Muscle of arm (tissue), 12 donors: Measurements from ENCODE around the gene PROK1. TPM values are rescaled to one million over a fixed set of nuclear protein-coding genes. Genes with fewer than 3 reads are reported as not detected.

ENCODE experiments used
- DNase-seq: peaks from one replicate; pipeline ENCODE4 v3.0.0-alpha.2; 2013
- polyA plus RNA-seq, 12 donors: library from polyadenylated mRNA; unstranded; fragments of 120-200 nt; gene quantifications; one replicate each; pipeline ENCODE4 v1.2.1, GENCODE V29; 2013; ENCODE audit not compliant: insufficient read length in 12 of 12

Gene PROK1
- polyA plus RNA-seq, 12 donors = 0.09 to 0.12 TPM; not detected in 10

DNA sequence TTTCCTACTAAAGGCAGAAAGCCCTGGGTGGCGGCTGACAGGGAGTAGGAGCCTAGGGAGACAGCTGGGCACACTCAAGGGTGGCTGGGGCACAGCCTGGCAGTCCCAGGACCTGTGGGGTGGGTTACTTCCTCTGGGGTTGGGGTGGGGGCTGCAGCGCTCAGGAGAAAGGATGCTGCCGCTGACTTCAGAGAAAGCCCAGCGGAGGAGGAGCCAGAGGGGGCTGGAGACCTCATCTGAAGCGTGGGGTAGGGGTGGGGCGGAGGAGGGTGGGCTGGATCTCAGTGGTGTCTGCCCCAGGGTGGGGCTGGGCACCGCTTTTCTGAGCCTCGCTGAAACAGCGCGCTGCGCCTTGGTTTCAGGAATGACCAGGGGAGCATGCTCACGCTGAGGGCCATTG lies 37.2 kb downstream of the PROK1 start:
- no peak for DNase-seq

DNA sequence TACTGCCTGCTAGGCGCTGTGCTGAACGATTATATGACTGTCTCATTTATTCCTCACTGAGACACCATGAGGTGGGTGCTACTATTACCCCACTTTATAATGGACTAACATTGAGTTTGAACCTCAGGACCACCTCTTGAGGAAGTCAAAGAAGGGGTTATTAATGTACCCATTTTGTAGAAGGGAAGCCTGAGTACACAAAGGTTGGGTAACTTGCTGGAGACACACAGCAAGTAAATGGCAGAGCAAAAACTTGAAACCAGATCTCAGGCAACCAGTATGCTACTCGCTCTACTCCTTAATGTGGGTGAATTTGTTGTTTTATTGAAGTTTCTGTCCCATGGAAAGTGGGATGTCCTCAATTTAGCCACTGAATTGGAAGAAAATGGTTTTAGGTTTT lies 37.9 kb downstream of the PROK1 start:
- DNase-seq = no peak

DNA sequence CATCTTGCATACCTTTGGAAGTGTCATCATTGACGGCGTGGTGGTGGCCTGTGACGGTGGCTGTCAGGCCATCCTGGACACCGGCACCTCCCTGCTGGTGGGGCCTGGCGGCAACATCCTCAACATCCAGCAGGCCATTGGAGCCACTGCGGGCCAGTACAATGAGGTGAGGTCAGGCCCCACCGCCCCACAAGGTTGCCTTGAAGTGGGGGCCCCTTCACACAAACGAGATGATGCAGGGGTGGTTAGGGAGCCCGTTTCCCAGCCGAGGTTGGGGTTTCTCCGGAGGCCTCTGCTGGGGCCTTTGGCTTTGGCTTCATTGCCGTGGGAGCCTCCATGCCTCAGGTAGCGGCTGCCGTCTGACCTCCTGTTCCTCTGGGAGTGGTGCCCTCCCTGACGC lies 38.5 kb downstream of the PROK1 start:
- DNase-seq = no peak

DNA sequence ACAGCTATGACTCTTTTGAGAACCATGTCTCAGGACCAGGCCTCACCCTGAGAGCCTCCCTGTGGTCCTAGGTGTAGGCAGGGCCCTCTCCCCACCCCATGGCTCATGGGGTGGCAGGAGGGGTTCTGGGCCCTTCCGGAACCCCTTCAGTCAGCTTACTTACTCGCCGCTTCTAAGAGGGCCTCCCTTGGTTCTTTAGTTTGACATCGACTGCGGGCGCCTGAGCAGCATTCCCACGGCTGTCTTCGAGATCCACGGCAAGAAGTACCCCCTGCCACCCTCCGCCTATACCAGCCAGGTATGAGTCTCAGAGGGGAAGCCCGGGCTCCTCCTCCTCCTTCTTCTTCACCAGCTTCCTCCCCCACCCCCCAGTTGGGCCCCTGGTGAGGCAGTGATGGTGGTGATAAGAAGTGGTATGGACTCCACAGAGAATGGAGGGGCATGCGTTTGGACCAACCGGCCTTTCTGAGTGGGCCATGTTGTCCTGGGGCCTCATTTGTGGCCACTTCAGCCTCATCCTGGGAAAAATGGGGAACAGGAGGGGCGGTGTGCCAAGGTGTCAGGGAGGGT lies 39.1 kb downstream of the PROK1 start:
- no peak for DNase-seq

DNA sequence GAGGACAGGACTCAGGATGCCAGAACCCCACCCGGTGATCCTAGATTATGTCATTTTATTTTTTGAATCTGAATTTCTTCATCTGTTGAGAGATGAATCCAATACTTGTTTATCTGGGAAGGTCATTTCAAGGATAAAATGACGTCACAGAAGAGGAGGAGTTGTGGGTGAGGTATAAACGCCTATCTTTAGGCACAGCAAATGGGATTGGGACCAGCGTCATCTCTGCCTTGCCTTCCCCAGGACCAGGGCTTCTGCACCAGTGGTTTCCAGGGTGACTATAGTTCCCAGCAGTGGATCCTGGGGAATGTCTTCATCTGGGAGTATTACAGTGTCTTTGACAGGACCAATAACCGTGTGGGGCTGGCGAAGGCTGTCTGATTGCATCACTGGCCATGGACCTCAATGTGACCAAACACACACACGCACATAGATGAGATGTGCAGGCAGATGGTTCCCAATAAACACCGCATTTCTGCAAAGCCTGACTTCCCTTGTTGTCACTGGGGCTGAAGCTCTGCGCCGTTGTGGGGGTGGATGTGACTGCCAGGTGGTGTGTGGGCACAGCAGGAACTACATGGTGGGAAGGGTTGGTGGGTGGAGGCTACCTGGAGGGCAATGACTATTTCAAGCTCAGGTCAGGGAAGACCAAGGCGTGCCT lies 40.0 kb downstream of the PROK1 start:
- no peak for DNase-seq

DNA sequence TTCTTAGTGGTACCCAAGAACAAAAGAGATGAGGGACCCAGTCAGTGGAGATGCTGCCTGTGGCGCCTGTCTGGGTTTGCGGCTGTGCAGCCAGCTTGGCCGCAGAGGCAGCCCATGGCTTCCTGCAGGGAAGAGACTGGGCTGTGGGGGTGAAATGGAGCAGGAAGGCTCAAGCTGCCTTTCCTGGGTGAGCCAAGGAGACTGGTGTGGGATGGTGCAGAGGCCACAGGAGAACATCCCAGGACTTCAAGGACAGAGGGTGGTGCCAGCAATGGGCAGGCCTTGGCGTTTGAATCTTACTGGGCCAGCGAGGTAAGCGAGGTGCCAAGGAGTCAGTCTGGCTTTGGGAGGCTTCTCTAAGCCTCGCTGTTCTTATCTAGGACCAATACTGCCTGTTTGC lies 41.6 kb downstream of the PROK1 start:
- DNase-seq = no peak

DNA sequence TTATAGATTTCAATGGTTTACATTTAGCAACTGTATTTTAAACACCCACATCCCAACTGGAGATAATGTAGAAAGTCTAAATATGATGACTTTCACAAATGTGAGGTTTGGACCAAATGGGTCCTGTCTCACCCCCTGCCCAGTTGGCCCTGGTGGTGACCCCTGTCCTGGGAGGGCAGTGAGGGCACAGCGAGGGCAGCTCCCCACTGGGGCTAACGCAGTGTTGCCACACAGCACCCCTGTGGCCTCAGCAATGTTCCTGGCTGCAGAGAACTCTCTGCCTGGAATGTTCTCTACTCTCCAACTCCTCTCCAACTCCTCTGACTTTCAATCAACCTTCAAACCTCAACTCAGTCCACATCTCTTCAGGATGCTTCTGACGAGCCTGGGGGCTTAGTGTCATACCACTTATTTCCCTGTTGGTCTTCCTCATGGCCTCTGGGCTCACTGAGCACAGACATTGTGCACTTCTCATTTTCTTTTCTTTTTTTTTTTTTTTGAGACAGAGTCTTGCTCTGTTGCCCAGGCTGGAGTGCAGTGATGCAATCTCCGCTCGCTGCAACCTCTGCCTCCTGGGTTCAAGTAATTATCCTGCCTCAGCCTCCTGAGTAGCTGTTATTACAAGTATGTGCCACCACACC lies 42.2 kb downstream of the PROK1 start:
- DNase-seq = no peak

DNA sequence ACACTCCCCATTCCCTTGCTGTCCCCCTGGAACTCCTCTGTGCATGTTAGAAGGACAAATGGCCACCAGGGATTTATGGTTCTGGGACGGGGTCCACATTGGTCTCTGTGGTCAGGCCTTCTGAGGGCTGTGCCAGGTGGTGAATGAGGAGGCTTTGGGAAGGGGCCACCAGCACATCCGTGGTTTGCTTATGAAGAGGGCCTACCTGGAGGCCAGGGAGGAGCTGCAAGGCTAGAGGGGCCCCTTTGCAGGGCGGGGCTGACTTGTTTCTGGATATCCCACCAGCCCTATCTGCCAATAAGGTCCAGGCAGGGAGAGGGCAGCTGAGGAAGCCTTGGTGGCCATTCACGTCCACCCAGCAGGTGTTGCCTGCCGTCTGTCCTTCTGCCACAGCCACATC lies 43.1 kb downstream of the PROK1 start:
- DNase-seq = no peak

DNA sequence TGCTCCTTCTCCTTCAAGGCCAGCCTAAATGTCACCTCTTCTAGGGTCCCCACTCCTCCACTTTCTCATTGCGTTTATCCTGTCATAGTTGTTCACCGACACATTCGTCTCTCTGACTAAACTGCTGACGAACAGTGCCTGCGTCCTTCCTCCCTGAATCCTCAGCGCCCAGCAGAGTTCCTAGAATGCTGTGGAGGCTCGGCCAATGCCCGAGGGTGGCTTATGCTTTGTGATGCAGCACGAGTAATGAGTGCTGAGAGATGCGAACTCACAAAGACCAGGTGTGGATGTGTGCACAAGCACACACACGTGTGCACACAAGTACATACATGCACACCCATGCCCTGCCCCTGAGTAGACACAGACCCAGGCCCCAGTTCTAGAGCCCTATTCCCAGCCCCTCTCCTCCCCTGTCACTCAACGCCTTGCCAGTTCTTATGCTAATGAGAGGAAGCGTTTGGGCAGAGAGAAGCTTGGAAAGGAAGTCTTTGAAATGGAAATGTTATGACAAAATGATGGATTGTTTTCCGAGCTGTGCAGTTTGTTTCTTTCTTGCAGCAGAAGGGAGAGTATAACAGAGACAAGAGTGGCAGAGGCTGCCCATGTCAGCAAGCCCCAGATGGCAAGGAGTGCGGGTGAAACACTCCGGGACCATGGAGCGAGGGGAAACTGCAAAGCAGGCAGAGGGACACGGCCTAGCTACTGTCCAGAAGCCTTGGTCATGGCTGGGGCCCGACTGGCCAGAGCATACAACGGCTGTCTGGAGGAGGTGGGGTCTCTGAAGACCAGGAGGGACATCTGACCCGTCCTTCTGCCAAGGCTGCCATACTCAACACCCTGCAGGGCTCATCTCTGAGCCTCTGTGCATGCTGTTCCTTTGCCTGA lies 43.8 kb downstream of the PROK1 start:
- DNase-seq = no peak

DNA sequence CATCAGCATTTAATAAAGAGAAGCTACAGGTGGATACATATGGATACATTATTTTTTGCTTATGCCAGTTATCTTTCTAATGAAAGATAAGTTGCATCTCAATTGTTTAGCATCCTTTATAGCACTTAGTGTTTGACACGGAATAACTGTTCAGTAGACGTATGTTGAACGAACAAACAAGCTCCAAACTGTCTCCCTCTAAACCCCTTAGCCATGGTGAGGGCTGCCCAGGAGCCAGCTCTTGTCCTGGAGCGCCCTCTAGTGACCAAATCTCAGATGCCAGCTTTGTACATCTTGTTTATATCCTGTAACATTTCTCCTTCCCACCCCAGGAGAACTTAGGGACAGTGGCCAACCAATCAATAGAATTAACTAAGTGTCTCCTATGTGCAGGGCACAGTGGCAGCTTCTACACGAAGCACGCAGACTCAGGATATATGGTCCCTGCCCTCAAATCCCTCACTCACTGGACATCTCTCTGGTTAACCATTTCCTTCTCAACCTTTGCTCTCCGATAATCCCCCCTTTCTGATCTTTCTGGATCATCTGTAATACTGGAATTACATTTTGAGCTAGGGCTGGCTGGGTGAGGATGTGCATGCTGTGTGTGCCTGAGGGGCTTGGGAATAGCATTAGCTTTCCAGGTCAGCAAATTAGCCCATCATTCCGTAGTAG lies 45.1 kb downstream of the PROK1 start:
- peak; percentile 72 for DNase-seq

DNA sequence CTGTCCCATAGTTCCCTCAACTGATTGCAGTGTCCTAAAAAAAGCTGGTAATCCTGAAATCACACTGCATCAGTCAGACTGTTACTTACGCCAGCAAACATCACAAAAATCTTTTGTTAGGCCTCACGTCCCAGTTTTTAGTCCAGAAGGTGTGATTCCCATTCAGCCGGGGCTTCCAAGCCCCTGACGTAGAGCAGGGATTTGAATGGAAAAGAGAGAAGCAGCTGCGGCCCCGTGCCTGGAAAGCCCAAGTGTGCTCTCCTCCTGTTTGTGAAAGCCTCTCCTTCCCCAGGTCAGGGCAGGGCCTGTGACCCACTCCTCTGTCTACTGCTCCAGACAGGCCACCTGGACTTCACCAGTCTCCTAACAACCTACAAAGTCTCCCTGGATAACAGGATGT lies 47.3 kb downstream of the PROK1 start:
- DNase-seq = no peak

DNA sequence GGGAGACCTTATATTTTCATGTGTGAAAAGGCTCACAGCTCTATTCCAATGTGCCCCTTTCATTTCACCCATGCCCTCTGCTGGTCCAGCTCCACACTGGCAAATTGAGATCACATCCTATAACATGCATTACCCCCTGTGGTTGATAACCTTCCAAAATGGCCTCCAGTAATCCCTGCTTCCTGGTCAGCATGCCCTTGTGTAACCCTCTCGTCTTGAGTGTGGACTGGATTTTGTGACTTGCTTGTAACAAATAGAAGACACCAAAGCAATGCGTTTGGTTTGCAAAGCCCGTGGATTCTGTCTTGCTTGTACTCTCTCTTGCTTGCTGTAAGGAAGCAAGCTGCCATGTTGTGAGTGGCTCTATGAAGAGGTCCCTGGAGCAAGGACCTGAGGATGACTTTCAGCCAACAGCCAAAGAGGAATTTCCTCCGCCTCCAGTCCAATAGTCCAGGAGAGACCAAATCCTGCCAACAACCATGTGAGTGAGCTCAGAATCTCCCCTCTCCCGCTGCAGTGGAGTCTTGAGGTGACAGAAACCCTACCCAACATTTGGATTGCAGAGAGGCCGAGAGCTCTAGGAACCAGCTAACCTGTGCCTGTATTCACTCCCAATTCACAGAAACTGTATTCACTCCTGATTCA lies 50.7 kb downstream of the PROK1 start:
- no peak for DNase-seq

DNA sequence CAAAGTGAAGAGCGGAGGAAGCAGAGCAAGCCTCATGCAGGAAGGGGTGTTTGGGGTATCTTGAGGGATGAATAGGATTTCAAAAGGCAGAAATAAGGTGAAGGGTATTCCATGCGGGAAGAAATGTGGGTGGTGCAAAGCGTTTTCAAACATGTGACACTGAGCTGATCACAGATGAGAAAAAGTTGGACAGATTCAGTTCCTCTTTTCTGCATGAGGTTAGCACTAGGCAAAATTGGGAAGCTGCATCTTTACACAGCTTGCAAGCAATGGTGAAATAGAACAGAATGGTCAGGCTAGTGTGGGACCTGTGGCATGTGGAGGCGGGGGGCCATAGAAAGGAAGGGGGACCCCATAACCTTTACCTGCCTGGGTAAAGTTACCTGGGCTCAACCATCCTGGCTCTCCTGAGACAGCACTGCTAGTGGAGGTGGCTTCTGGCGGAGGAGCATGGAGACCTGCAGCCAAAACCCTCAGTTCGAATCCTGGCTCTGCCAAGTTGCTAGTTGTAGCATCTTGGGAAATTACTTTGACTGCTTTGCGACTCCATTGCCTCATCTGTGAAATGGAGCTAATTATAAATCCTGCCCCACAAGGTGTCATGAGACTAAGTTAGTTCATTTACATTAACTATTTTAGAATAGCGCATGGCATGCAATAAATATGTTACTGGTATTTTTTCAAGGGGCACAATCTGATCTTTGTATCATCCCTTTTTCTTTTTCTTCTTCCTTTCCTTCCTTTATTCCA lies 51.6 kb downstream of the PROK1 start:
- no peak for DNase-seq

DNA sequence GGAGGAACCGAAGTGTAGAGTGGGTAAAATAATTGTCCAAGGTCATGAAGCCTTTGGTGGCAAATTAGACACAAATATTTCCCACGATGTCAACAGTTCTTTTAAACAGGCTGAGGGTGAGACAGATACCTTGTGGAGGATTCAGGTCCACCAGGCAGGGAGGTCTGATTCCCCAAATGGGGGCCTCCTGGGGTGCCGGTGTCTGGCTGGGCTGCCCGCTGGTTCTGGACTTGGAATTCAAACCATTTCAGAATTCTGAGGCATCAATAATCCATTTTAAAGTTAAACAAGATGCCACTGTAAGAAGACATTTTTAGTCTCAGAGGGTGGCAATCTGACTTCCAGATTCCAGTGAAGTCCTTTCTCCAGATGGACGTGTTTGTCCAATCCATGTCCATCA lies 52.5 kb downstream of the PROK1 start:
- no peak for DNase-seq

DNA sequence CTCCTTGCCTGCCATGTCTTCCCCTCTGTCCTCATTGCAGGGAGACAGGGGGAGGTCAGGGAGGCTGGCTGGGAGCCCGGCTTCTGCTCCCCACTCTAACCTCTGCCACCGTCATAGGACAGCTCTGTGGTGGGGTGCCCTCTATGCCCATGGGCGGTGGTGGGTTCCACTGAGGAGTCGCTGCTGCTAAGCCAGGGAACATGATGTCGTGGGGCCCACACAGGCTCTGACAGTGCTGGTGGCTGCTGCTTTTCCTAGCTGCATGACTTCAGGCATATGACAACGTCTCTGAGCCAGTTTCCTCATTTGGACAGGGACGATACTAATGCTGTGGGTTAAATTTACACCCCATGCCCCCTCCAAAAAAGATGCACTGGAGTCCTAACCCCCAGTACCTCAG lies 53.3 kb downstream of the PROK1 start:
- no peak for DNase-seq

DNA sequence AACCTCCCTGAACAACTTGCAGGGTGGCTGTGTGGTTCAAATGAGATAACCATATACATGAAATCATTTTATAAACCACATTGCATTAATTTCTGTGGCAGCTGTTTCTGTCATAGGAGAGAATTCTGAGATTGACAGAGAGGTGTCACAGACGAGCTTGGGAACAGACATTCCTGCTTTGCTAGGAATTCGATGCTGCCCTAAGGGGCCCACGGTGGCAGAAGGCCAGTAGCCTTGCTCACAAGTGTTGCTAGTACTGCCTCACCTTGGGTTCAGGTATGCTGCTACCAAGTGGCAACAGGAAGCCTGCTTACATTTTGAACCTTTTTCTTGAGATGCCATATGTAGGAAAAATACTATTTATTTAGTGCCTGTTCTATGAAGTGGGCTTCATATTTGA lies 54.6 kb downstream of the PROK1 start:
- DNase-seq = no peak

DNA sequence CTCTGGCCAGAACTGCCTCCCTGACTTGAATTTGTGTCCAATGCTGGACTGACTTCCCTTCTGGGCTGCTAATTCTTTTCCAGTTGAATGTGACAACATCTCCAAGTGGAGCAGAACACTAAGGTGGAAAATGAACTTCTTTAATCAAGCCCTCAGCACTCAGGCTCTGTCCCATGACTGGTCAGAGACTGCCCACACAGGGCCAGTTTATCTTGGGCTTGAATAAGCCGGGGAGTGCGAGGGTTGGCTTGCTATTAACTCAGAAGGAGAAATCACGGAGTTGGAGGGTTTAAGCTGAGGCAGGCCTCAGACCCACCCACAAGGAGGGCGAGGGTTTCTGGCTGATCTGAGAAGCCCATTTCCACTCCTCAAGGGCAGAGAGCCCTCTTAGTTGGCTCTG lies 55.6 kb downstream of the PROK1 start:
- no peak for DNase-seq
